HL-60 (cell line): Measurements from ENCODE around the gene RHOT2.

ENCODE experiments used
- GABPA ChIP-seq: IDR thresholded peaks from 2 replicates; pipeline ENCODE4 v1.6.1; 2012; ENCODE audit warnings: low read depth
- POLR2AphosphoS5 ChIP-seq: IDR thresholded peaks from 2 replicates; pipeline ENCODE4 v1.6.1; 2012; ENCODE audit warnings: low read depth
- TF ChIP-seq, protein P1 (sequence below): IDR thresholded peaks from one replicate; pipeline ENCODE4 v1.5.1; 2011; ENCODE audit warnings: low read length, control low read depth, inconsistent platforms; ENCODE audit not compliant: insufficient read depth
- TF ChIP-seq, protein P2 (sequence below): IDR thresholded peaks from 2 replicates; pipeline ENCODE4 v1.6.1; 2012; ENCODE audit warnings: low read depth; ENCODE audit not compliant: insufficient replicate concordance

GRCh38 chr16:692356-693108 lies 24.6 kb downstream of the RHOT2 start:
- TF ChIP-seq, protein P1, sequence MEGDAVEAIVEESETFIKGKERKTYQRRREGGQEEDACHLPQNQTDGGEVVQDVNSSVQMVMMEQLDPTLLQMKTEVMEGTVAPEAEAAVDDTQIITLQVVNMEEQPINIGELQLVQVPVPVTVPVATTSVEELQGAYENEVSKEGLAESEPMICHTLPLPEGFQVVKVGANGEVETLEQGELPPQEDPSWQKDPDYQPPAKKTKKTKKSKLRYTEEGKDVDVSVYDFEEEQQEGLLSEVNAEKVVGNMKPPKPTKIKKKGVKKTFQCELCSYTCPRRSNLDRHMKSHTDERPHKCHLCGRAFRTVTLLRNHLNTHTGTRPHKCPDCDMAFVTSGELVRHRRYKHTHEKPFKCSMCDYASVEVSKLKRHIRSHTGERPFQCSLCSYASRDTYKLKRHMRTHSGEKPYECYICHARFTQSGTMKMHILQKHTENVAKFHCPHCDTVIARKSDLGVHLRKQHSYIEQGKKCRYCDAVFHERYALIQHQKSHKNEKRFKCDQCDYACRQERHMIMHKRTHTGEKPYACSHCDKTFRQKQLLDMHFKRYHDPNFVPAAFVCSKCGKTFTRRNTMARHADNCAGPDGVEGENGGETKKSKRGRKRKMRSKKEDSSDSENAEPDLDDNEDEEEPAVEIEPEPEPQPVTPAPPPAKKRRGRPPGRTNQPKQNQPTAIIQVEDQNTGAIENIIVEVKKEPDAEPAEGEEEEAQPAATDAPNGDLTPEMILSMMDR, result no peak
- TF ChIP-seq GABPA, result no peak
- TF ChIP-seq POLR2AphosphoS5, result no peak
- TF ChIP-seq, protein P2, sequence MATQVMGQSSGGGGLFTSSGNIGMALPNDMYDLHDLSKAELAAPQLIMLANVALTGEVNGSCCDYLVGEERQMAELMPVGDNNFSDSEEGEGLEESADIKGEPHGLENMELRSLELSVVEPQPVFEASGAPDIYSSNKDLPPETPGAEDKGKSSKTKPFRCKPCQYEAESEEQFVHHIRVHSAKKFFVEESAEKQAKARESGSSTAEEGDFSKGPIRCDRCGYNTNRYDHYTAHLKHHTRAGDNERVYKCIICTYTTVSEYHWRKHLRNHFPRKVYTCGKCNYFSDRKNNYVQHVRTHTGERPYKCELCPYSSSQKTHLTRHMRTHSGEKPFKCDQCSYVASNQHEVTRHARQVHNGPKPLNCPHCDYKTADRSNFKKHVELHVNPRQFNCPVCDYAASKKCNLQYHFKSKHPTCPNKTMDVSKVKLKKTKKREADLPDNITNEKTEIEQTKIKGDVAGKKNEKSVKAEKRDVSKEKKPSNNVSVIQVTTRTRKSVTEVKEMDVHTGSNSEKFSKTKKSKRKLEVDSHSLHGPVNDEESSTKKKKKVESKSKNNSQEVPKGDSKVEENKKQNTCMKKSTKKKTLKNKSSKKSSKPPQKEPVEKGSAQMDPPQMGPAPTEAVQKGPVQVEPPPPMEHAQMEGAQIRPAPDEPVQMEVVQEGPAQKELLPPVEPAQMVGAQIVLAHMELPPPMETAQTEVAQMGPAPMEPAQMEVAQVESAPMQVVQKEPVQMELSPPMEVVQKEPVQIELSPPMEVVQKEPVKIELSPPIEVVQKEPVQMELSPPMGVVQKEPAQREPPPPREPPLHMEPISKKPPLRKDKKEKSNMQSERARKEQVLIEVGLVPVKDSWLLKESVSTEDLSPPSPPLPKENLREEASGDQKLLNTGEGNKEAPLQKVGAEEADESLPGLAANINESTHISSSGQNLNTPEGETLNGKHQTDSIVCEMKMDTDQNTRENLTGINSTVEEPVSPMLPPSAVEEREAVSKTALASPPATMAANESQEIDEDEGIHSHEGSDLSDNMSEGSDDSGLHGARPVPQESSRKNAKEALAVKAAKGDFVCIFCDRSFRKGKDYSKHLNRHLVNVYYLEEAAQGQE, result no peak
